WTC11 (cell line): ENCODE measurements around the gene LRRC51. TPM values are rescaled to one million over a fixed set of nuclear protein-coding genes. Genes with fewer than 3 reads are reported as not detected.

ENCODE experiments used
- ATAC-seq: fragments of 200-7000 bp; cut with Tn5 transposase; 2 replicates; pipeline ENCODE4 v1.10.0; 2021; ENCODE audit warnings: mild to moderate bottlenecking, moderate library complexity
- CTCF ChIA-PET: fragments of 300-600 bp; sonication (Branson Sonifier 250); formaldehyde crosslinking; loops from one replicate; lab custom pipeline; 2021; ENCODE audit warnings: antibody characterized with exemption; lab: Charles Lee
- POLR2A ChIA-PET: fragments of 350-600 bp; sonication (Branson Sonifier 250); formaldehyde crosslinking; loops from one replicate; lab custom pipeline; 2021; ENCODE audit warnings: antibody characterized with exemption; lab: Charles Lee
- DNase-seq: peaks from one replicate; pipeline ENCODE4 v3.0.0; 2021; ENCODE audit warnings: low spot score
- H3K27ac Mint-ChIP-seq: 2 replicates; pipeline ENCODE4 v1.8.0; 2021; ENCODE audit warnings: mixed read lengths
- H3K27me3 Mint-ChIP-seq: 2 replicates; pipeline ENCODE4 v1.8.0; 2021; ENCODE audit warnings: low read depth, mild to moderate bottlenecking, moderate library complexity, mixed read lengths
- H3K36me3 Mint-ChIP-seq: 2 replicates; pipeline ENCODE4 v1.8.0; 2021; ENCODE audit warnings: mixed read lengths
- H3K4me1 Mint-ChIP-seq: 2 replicates; pipeline ENCODE4 v1.8.0; 2022; ENCODE audit warnings: mixed read lengths
- H3K4me3 Mint-ChIP-seq: 2 replicates; pipeline ENCODE4 v1.8.0; 2021; ENCODE audit warnings: mild to moderate bottlenecking, moderate library complexity, mixed read lengths
- H3K9me3 Mint-ChIP-seq: 2 replicates; pipeline ENCODE4 v1.8.0; 2021; ENCODE audit warnings: mixed read lengths
- ZNF219 ChIP-seq: sonication (generic); formaldehyde crosslinking; IDR thresholded peaks from 2 replicates; pipeline ENCODE4 v1.8.0; 2023; ENCODE audit warnings: missing genetic modification reagents, mild to moderate bottlenecking, borderline replicate concordance
- ZNF416 ChIP-seq: fragments of 250-450 bp; sonication (Bioruptor Pico); IDR thresholded peaks from 2 replicates; pipeline ENCODE4 v1.9.0; 2021; ENCODE audit warnings: mild to moderate bottlenecking, inconsistent platforms
- ZNF671 ChIP-seq: fragments of 250-450 bp; sonication (Bioruptor Pico); IDR thresholded peaks from 2 replicates; pipeline ENCODE4 v1.8.0; 2021; ENCODE audit warnings: mild to moderate bottlenecking
- total RNA-seq: library from RNA; stranded (reverse); gene quantifications from 3 replicates; pipeline ENCODE4 v1.2.3, GENCODE V29; 2021
- TF ChIP-seq, protein P1 (sequence below): sonication (generic); formaldehyde crosslinking; IDR thresholded peaks from 2 replicates; pipeline ENCODE4 v1.8.0; 2022; ENCODE audit warnings: mild to moderate bottlenecking, missing genetic modification reagents
- TF ChIP-seq, protein P2 (sequence below): sonication (generic); formaldehyde crosslinking; IDR thresholded peaks from 2 replicates; pipeline ENCODE4 v1.8.0; 2023; ENCODE audit warnings: missing genetic modification reagents, mild to moderate bottlenecking, borderline replicate concordance
- TF ChIP-seq, protein P3 (sequence below): sonication (generic); formaldehyde crosslinking; conservative IDR thresholded peaks from 2 replicates; pipeline ENCODE4 v1.8.1; 2022; ENCODE audit warnings: mild to moderate bottlenecking, missing genetic modification reagents
- TF ChIP-seq, protein P4 (sequence below): sonication (generic); formaldehyde crosslinking; IDR thresholded peaks from 2 replicates; pipeline ENCODE4 v1.8.0; 2023; ENCODE audit warnings: missing genetic modification reagents
- TF ChIP-seq, protein P5 (sequence below): fragments of 250-450 bp; sonication (Bioruptor Pico); conservative IDR thresholded peaks from 2 replicates; pipeline ENCODE4 v1.9.0; 2021; ENCODE audit warnings: mild to moderate bottlenecking

The LRRC51 gene
- total RNA-seq, 1 experiment from 2014 or later = 5.3 TPM

DNA sequence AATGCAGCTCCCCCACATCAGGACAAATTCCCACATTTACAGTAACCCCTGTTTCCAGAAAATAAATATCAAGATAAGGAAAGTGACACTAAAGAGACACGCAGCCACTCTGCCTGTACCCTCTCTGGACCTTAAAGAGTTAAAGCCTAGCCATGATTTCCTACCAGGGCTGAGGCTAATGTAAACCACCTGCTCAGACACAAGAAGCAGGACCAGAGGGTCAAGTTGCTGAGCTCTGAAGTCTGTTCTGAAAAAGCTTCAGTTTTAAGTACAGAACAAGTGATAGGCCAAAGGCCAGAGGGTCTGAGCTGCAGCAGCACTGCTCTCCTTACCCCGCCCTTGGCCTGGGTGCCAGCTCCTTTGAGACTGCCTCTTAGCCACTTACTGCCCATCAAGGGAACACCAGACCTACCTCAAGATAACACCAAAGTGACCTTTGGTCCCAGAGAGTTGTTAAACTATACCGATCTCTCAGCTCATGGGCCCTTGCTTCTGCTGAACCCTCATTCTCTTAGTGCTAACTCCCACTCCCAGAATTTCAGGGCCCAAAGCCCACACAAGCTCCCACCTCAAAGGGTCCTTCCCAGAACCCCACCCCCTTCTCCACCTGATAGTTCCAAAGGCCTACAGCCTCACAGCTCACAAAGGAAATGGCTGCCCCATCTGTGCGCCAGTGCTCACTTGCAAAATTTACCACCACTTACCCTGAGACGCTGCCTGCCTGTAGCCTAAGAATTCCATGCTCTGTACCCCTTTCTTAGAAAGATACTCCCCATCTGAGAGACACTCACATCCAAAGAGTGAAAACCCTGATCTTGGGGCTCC, 41.4 kb upstream of the LRRC51 start:
- no peaks in the 10 kb centered on the region for H3K9me3 Mint-ChIP-seq
- peaks cover 25% of the 10 kb centered on the region for H3K4me1 Mint-ChIP-seq
- CTCF ChIA-PET = interaction anchor here (0.6 to 4.7 kb wide), 9 partner anchors 9 to 375 kb away, joined by 3 to 81 read pairs (median 4); no protein-coding TSS in a partner anchor
- no peak overlapping the region for H3K4me3 Mint-ChIP-seq
- POLR2A ChIA-PET = interaction anchor here (0.6 kb wide), 1 partner anchor 111 kb away, joined by 3 read pairs; the partner anchor contains the start of gene XNDC1N
- no peak for DNase-seq
- no peaks in the 10 kb centered on the region; the same call in 1 of the 2 replicates for H3K27me3 Mint-ChIP-seq
- H3K27ac Mint-ChIP-seq = no peak overlapping the region
- TF ChIP-seq ZNF416 = no peak
- TF ChIP-seq, protein P1, sequence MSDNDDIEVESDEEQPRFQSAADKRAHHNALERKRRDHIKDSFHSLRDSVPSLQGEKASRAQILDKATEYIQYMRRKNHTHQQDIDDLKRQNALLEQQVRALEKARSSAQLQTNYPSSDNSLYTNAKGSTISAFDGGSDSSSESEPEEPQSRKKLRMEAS (CRISPR knock-in tag) = no peak
- TF ChIP-seq, protein P2, sequence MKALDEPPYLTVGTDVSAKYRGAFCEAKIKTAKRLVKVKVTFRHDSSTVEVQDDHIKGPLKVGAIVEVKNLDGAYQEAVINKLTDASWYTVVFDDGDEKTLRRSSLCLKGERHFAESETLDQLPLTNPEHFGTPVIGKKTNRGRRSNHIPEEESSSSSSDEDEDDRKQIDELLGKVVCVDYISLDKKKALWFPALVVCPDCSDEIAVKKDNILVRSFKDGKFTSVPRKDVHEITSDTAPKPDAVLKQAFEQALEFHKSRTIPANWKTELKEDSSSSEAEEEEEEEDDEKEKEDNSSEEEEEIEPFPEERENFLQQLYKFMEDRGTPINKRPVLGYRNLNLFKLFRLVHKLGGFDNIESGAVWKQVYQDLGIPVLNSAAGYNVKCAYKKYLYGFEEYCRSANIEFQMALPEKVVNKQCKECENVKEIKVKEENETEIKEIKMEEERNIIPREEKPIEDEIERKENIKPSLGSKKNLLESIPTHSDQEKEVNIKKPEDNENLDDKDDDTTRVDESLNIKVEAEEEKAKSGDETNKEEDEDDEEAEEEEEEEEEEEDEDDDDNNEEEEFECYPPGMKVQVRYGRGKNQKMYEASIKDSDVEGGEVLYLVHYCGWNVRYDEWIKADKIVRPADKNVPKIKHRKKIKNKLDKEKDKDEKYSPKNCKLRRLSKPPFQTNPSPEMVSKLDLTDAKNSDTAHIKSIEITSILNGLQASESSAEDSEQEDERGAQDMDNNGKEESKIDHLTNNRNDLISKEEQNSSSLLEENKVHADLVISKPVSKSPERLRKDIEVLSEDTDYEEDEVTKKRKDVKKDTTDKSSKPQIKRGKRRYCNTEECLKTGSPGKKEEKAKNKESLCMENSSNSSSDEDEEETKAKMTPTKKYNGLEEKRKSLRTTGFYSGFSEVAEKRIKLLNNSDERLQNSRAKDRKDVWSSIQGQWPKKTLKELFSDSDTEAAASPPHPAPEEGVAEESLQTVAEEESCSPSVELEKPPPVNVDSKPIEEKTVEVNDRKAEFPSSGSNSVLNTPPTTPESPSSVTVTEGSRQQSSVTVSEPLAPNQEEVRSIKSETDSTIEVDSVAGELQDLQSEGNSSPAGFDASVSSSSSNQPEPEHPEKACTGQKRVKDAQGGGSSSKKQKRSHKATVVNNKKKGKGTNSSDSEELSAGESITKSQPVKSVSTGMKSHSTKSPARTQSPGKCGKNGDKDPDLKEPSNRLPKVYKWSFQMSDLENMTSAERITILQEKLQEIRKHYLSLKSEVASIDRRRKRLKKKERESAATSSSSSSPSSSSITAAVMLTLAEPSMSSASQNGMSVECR (CRISPR knock-in tag) = no peak
- TF ChIP-seq, protein P3, sequence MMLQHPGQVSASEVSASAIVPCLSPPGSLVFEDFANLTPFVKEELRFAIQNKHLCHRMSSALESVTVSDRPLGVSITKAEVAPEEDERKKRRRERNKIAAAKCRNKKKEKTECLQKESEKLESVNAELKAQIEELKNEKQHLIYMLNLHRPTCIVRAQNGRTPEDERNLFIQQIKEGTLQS (CRISPR knock-in tag) = no peak
- TF ChIP-seq, all 79 proteins: peak for 0
- peaks cover 13% of the 10 kb centered on the region for H3K36me3 Mint-ChIP-seq
- ATAC-seq = no peak

DNA sequence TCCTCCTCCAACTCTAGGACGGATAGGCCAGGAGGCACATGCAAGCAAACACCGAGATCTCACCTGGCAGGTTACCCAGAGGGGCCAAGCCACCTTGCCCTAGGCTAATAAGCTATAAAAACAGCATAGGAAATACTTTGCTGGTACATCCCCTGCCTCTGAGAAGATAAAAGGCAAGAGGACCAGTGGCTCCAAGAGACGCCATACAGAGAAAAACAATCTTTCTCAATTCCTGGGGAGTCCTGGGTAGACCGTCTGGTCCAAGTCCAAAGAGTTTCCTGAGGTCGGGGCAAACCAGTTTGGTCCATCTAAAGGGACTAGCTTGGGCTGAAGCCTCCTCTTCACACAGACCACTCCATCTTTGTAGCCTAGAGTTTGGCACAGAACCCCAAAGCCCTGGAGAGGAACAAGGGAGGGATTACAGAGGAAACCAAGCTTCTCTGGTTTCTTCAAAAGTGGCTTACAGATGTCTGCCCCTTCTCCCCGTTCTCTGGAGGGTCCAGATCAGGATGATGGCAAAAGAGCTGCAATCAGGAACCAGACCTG, 40.7 kb upstream of the LRRC51 start:
- peaks cover 26% of the 10 kb centered on the region for H3K4me1 Mint-ChIP-seq

More for the DNA sequence above, 40.7 kb upstream of the LRRC51 start:
- no peak for ATAC-seq
- no peaks in the 10 kb centered on the region for H3K9me3 Mint-ChIP-seq
- CTCF ChIA-PET = interaction anchor here (0.9 to 4.7 kb wide), 10 partner anchors 11 to 415 kb away, joined by 3 to 81 read pairs (median 4); no protein-coding TSS in a partner anchor
- H3K4me3 Mint-ChIP-seq = no peak overlapping the region
- DNase-seq = no peak
- TF ChIP-seq, protein P4, sequence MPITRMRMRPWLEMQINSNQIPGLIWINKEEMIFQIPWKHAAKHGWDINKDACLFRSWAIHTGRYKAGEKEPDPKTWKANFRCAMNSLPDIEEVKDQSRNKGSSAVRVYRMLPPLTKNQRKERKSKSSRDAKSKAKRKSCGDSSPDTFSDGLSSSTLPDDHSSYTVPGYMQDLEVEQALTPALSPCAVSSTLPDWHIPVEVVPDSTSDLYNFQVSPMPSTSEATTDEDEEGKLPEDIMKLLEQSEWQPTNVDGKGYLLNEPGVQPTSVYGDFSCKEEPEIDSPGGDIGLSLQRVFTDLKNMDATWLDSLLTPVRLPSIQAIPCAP (CRISPR knock-in tag) = no peak
- no peak for TF ChIP-seq ZNF219 (CRISPR knock-in tag)
- TF ChIP-seq ZNF671 (CRISPR knock-in tag) = no peak
- TF ChIP-seq, protein P5, sequence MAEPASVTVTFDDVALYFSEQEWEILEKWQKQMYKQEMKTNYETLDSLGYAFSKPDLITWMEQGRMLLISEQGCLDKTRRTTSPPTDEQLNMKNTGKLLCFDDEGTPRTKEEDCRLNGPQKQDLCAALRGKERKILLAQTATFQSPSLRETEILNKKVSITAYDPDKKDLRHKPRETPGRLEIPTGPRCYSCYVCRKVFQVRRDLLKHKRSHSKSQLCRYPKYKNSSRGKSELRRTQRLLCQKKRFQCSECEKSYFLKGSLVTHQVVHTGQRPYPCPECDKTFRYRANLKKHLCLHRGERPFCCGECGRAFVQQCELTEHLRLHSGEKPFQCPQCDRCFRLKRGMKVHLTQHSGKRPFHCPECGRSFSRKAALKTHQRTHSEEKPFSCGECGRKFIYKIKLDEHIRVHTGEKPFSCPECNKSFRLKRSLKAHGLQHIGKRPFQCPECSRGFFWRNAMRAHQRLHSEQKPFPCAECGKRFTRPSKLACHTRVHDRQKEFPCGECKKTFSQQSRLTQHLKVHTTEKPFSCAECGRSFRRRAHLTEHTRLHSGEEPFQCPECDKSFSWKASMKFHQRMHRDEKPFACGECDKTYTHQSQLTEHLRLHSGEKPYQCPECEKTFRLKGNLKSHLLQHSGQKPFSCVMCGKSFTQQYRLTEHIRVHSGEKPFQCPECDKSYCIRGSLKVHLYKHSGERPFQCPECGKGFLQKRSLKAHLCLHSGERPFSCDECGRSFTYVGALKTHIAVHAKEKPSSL (CRISPR knock-in tag) = no peak
- TF ChIP-seq, all 79 proteins: peak for 0
- H3K36me3 Mint-ChIP-seq = peaks cover 11% of the 10 kb centered on the region
- H3K27me3 Mint-ChIP-seq = no peaks in the 10 kb centered on the region; the same call in 1 of the 2 replicates
- no peak overlapping the region for H3K27ac Mint-ChIP-seq
- POLR2A ChIA-PET = interaction anchor here (0.6 to 1.0 kb wide), 3 partner anchors 43 to 198 kb away, joined by 3 to 6 read pairs (median 4); no protein-coding TSS in a partner anchor
